Uterus (tissue), 2 donors: ENCODE results near the gene STAMBP.

Experiments
- POLR2A ChIP-seq, 2 donors: fragments of 450-650 bp; IDR thresholded peaks; one replicate each; pipeline ENCODE4 v1.6.1; 2016; ENCODE audit warnings: antibody characterized with exemption in 2 of 2, mild to moderate bottlenecking in 1 of 2, moderate library complexity in 1 of 2
- TF ChIP-seq, protein P1 (sequence below), 4 experiments: fragments of 200-600 bp in 2 of 4; fragments of 450-650 bp in 2 of 4; sonication (generic) in 2 of 4; IDR thresholded peaks; one replicate each; pipeline ENCODE4 v1.5.1; 2016 to 2019; ENCODE audit warnings: antibody characterized with exemption in 4 of 4, mild to moderate bottlenecking in 2 of 4, moderate library complexity in 1 of 4

DNA sequence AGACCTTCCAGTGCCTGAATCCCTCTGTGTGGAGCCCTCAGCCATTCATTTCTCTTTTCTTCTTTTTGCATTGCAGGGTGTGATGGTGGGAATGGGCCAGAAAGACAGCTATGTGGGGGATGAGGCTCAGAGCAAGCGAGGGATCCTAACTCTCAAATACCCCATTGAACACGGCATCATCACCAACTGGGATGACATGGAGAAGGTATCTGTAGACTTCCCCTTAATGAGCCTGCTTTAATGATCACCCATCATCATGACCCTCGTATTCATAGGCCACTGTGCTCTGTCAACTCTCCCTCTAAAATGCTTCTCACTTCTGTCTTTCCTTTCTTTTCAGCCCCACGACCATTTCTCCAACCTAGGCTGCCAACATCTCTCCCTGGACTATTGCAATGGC, 73.5 kb downstream of the STAMBP start:
- TF ChIP-seq, protein P1, sequence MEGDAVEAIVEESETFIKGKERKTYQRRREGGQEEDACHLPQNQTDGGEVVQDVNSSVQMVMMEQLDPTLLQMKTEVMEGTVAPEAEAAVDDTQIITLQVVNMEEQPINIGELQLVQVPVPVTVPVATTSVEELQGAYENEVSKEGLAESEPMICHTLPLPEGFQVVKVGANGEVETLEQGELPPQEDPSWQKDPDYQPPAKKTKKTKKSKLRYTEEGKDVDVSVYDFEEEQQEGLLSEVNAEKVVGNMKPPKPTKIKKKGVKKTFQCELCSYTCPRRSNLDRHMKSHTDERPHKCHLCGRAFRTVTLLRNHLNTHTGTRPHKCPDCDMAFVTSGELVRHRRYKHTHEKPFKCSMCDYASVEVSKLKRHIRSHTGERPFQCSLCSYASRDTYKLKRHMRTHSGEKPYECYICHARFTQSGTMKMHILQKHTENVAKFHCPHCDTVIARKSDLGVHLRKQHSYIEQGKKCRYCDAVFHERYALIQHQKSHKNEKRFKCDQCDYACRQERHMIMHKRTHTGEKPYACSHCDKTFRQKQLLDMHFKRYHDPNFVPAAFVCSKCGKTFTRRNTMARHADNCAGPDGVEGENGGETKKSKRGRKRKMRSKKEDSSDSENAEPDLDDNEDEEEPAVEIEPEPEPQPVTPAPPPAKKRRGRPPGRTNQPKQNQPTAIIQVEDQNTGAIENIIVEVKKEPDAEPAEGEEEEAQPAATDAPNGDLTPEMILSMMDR (IDR thresholded peaks at IDR 0.05): no peak
- no peak for TF ChIP-seq POLR2A (IDR thresholded peaks at IDR 0.05)
